H1 (cell line): ENCODE data around the gene NEDD9. TPM values are rescaled to one million over a fixed set of nuclear protein-coding genes. Genes with fewer than 3 reads are reported as not detected.

Experiments
- polyA plus RNA-seq, 7 experiments: library from polyadenylated mRNA; depleted of rRNA in 3 of 7; stranded (reverse) in 5 of 7; unstranded in 2 of 7; fragments of >200 nt in 5 of 7; fragments of 200-250 nt in 2 of 7; gene quantifications; 1 replicate in 5 of 7; 2 replicates in 1 of 7; 4 replicates in 1 of 7; pipeline versions ENCODE4 v1.2.1 to v1.2.3, GENCODE V29; 2011 to 2013; ENCODE audit warnings: missing spikeins in 2 of 7, mixed read lengths in 2 of 7
- total RNA-seq: library from RNA; stranded (reverse); fragmentation: NEBNext Ultra II Directional; extraction: Animal tissue kit (Norgen Biotek cat#: 25700); gene quantifications from 2 replicates; pipeline ENCODE4 v1.2.1, GENCODE V29; 2021
- TF ChIP-seq, protein P1 (sequence below): IDR thresholded peaks from 2 replicates; pipeline ENCODE4 v1.6.1; 2011; ENCODE audit warnings: low read length, improper control_type of control experiment

The NEDD9 gene
- total and polyA plus RNA-seq, 2 of the 8 experiments (the other 6 are each of a cell fraction or from before 2014, with no cell fraction given) = 3.6 to 12.0 TPM

- TF ChIP-seq, protein P1, sequence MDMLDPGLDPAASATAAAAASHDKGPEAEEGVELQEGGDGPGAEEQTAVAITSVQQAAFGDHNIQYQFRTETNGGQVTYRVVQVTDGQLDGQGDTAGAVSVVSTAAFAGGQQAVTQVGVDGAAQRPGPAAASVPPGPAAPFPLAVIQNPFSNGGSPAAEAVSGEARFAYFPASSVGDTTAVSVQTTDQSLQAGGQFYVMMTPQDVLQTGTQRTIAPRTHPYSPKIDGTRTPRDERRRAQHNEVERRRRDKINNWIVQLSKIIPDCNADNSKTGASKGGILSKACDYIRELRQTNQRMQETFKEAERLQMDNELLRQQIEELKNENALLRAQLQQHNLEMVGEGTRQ = no peak
These were observed 14.4 kb downstream of the NEDD9 start (continued) for GRCh38 chr6:11218102-11218442.
